Chondrocyte (in vitro differentiated cells): ENCODE data around the gene MYO16. TPM values are rescaled to one million over a fixed set of nuclear protein-coding genes. Genes with fewer than 3 reads are reported as not detected.
"Not testable (repeated sequence)": the region's sequence is repeated elsewhere in the genome, so short reads cannot be mapped to it uniquely, and the experiment has no call there.

Experiments used
- DNase-seq: peaks from one replicate; pipeline ENCODE4 v3.0.0; 2021; ENCODE audit warnings: mixed read lengths, low spot score
- H3K27ac Mint-ChIP-seq: one replicate; pipeline ENCODE4 v1.8.0; 2021; ENCODE audit warnings: mild to moderate bottlenecking, moderate library complexity, mixed read lengths; ENCODE audit not compliant: unreplicated experiment
- H3K27me3 Mint-ChIP-seq: 2 replicates; pipeline ENCODE4 v1.8.0; 2021; ENCODE audit warnings: low read depth, mixed read lengths
- H3K36me3 Mint-ChIP-seq: 2 replicates; pipeline ENCODE4 v1.8.0; 2021; ENCODE audit warnings: low read depth, mixed read lengths
- H3K4me1 Mint-ChIP-seq: 2 replicates; pipeline ENCODE4 v1.8.0; 2021; ENCODE audit warnings: low read depth, mild to moderate bottlenecking, mixed read lengths
- H3K4me3 Mint-ChIP-seq: one replicate; pipeline ENCODE4 v1.8.0; 2021; ENCODE audit warnings: mild to moderate bottlenecking, moderate library complexity, mixed read lengths; ENCODE audit not compliant: unreplicated experiment
- H3K9me3 Mint-ChIP-seq: 2 replicates; pipeline ENCODE4 v1.8.0; 2021; ENCODE audit warnings: low read depth, mixed read lengths
- total RNA-seq: library from RNA; stranded (reverse); gene quantifications from 3 replicates; pipeline ENCODE4 v1.2.1, GENCODE V29; 2021
- TF ChIP-seq, protein P1 (sequence below): fragments of 200-600 bp; sonication (generic); IDR thresholded peaks from 2 replicates; pipeline ENCODE4 v1.5.0; 2021; ENCODE audit warnings: antibody characterized with exemption, mild to moderate bottlenecking, moderate library complexity

The MYO16 gene
- total RNA-seq, 1 donor from 2014 or later: 0.12 TPM

DNA sequence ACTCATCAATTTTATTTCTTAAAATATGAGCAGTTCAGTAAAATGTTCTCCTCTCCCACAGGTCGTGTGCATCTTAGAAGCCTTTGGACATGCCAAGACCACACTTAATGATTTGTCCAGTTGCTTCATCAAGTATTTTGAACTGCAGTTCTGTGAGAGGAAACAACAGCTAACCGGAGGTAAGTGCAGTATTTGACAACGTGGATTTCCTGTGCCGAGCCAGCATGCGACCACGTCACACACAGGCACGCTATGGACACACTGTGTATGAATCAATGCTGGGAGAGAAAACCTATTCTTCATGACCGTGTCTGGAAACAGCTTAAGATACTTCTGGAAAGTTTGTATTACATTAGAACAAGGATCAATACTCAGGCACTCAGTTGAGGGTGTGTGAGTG is 268.5 kb downstream of the MYO16 start:
- peaks cover 9% of the 10 kb centered on the region for H3K27me3 Mint-ChIP-seq
- H3K4me1 Mint-ChIP-seq: peaks cover 10% of the 10 kb centered on the region
- no peak overlapping the region for H3K4me3 Mint-ChIP-seq
- H3K27ac Mint-ChIP-seq: no peak overlapping the region
- TF ChIP-seq, protein P1, sequence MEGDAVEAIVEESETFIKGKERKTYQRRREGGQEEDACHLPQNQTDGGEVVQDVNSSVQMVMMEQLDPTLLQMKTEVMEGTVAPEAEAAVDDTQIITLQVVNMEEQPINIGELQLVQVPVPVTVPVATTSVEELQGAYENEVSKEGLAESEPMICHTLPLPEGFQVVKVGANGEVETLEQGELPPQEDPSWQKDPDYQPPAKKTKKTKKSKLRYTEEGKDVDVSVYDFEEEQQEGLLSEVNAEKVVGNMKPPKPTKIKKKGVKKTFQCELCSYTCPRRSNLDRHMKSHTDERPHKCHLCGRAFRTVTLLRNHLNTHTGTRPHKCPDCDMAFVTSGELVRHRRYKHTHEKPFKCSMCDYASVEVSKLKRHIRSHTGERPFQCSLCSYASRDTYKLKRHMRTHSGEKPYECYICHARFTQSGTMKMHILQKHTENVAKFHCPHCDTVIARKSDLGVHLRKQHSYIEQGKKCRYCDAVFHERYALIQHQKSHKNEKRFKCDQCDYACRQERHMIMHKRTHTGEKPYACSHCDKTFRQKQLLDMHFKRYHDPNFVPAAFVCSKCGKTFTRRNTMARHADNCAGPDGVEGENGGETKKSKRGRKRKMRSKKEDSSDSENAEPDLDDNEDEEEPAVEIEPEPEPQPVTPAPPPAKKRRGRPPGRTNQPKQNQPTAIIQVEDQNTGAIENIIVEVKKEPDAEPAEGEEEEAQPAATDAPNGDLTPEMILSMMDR: no peak
- H3K9me3 Mint-ChIP-seq: peaks cover 9% of the 10 kb centered on the region
- no peak for DNase-seq
- H3K36me3 Mint-ChIP-seq: peaks cover 2% of the 10 kb centered on the region

GRCh38 chr13:108902405-108903155 is 273.2 kb downstream of the MYO16 start:
- Mint-ChIP-seq H3K4me3 (no peak overlapping the region), H3K36me3 (peaks cover 2% of the 10 kb centered on the region), H3K27ac (no peak overlapping the region), H3K27me3 (peaks cover 2% of the 10 kb centered on the region), H3K9me3 (peaks cover 9% of the 10 kb centered on the region), H3K4me1 (peaks cover 7% of the 10 kb centered on the region)
- DNase-seq: no peak
- TF ChIP-seq, protein P1: no peak

DNA sequence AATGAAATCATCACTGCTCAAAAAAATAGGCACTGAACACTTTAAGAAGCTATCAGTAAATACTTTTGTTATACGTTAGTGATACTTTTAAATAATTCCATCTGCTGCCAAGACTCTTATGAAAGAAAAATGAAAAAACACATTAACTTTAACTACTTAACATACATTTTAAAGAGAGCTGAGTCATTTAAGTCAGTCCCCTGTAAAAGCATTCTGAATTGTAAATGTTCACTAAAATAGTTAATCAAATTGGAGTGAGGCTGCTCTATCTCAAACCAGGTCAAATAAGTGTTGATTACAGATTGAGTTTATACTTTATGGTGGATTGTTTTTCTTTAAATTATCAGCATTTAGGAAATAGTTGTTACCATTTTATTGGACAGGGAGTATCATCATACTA is 274.2 kb downstream of the MYO16 start:
- peaks cover 2% of the 10 kb centered on the region for H3K36me3 Mint-ChIP-seq
- TF ChIP-seq, protein P1: no peak

DNA sequence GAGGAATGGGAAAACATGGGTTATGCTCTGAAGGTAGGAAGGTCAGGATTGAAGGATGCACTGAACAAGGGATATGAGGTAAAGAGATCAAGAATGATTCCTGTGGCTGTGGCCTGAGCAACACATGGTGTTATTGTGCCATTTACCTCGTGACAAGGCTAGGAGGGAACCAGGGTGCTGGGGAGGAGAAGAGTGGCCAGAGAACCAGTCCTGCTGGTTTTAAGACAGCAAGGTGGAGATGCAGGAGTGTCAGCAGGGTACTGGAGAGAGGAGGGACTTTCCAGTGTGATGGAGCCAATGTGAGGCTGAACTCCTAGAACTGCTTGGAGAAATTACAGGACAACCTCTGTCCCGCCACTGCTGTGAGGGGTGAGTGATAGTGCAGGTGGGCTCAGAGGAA is 282.4 kb downstream of the MYO16 start:
- DNase-seq: no peak
- TF ChIP-seq, protein P1: no peak
- no peaks in the 10 kb centered on the region for H3K9me3 Mint-ChIP-seq
- no peak overlapping the region for H3K27ac Mint-ChIP-seq
- no peaks in the 10 kb centered on the region for H3K27me3 Mint-ChIP-seq
- H3K36me3 Mint-ChIP-seq: no peaks in the 10 kb centered on the region
- H3K4me1 Mint-ChIP-seq: peaks cover 26% of the 10 kb centered on the region
- H3K4me3 Mint-ChIP-seq: no peak overlapping the region

More for the DNA sequence above, 274.2 kb downstream of the MYO16 start:
- H3K27ac Mint-ChIP-seq: no peak overlapping the region
- H3K4me3 Mint-ChIP-seq: no peak overlapping the region
- no peaks in the 10 kb centered on the region for H3K27me3 Mint-ChIP-seq
- H3K9me3 Mint-ChIP-seq: peaks cover 9% of the 10 kb centered on the region
- peaks cover 7% of the 10 kb centered on the region for H3K4me1 Mint-ChIP-seq
- no peak for DNase-seq

- not testable (repeated sequence) for H3K9me3 Mint-ChIP-seq, DNase-seq, H3K27me3 Mint-ChIP-seq, H3K36me3 Mint-ChIP-seq, H3K27ac Mint-ChIP-seq, H3K4me3 Mint-ChIP-seq
- peaks cover 40% of the 10 kb centered on the region for H3K4me1 Mint-ChIP-seq
Observed at GRCh38 chr13:108913731-108914130, 284.3 kb downstream of the MYO16 start.
